ENCODE measurements around the gene ZMIZ2.

DNA sequence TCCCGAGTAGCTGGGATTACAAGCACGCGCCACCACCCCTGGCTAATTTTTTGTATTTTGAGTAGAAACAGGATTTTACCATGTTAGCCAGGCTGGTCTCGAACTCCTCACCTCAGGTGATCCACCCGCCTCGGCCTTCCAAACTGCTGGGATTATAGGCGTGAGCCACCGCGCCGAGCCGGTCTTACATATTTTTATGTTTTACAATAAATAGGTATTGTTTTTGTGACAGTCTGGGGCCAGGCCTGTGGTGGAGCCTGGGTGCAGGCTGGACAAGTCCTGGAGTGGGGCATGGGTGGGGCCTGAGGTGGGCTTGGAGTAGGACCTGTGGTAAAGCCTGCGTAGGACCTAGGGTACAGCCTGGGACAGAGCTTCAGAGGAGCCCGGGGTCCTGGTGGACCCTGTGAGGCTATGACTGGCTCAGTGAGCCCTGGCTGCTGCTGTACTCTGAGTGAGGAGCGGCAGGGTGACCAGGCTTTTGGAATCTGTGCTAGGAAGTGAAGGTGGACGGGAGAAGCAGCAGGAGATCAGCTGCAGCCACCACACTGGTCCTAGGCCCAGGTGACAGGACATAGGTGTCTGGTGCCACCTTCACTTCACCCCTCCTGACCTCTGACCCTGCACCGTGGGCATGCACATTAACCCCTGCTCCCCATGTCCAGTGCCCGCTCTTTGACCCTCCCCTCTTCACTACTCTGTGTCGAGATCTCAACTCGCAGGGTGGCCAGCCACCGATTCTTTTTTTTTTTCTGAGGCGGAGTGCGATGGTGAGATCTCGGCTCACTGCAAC, 9.6 kb upstream of the ZMIZ2 start:
- TF ChIP-seq, protein P1, sequence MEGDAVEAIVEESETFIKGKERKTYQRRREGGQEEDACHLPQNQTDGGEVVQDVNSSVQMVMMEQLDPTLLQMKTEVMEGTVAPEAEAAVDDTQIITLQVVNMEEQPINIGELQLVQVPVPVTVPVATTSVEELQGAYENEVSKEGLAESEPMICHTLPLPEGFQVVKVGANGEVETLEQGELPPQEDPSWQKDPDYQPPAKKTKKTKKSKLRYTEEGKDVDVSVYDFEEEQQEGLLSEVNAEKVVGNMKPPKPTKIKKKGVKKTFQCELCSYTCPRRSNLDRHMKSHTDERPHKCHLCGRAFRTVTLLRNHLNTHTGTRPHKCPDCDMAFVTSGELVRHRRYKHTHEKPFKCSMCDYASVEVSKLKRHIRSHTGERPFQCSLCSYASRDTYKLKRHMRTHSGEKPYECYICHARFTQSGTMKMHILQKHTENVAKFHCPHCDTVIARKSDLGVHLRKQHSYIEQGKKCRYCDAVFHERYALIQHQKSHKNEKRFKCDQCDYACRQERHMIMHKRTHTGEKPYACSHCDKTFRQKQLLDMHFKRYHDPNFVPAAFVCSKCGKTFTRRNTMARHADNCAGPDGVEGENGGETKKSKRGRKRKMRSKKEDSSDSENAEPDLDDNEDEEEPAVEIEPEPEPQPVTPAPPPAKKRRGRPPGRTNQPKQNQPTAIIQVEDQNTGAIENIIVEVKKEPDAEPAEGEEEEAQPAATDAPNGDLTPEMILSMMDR (IDR thresholded peaks at IDR 0.05), result no peak
- no peak for TF ChIP-seq POLR2A (IDR thresholded peaks at IDR 0.05)

All from vagina (tissue), 2 donors.